ENCODE measurements around the gene PLBD2. TPM values are rescaled to one million over a fixed set of nuclear protein-coding genes. Genes with fewer than 3 reads are reported as not detected.
A peak's percentile ranks its signal among the peaks of the same experiment; 100 is the strongest.

The PLBD2 gene
- total RNA-seq, 1 donor from 2014 or later: 44.8 TPM

DNA sequence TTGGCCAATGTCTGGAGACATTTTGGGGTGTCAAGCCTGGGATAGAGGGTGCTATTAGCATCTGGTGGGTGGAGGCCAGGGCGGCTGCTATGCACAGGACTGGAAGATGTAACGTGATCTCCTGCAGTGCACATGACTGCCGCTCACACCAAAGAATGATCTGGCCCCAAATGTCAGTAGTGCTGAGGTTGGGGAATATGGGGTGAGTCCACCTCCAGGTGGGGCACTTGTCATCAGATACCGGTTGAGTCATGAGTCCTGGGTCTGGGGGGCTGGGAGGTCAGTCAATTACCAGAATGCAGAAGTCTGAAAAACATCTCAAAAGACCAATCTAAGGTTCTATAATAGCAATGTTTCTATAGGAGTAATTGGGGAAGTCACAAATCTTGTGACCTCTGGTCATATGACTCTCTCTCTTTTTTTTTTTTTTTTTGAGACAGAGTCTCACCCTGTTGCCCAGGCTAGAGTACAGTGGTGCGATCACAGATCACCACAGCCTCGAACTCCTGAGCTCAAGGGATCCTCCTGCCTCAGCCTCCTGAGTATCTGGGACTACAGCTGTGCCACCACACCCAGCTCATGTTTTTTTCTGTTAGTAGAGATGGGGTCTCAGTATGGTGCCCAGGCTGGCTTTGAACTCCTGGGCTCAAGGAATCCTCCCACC, 57.8 kb downstream of the PLBD2 start:
- ATAC-seq (peak; percentile 44 to 49), DNase-seq (peak; percentile 48)
- intact Hi-C loops (cut with DNase I): no loop called here
- Histone ChIP-seq H3K27me3 (ENCODE audit: low read depth) (peaks cover 3% of the 10 kb centered on the region), H3K4me3 (no peak overlapping the region), H3K4me1 (peaks cover 12% of the 10 kb centered on the region), H3K27ac (peak overlapping the region; percentile 58), H3K9me3 (no peaks in the 10 kb centered on the region), H3K36me3 (no peaks in the 10 kb centered on the region)
- TF ChIP-seq, protein P1, sequence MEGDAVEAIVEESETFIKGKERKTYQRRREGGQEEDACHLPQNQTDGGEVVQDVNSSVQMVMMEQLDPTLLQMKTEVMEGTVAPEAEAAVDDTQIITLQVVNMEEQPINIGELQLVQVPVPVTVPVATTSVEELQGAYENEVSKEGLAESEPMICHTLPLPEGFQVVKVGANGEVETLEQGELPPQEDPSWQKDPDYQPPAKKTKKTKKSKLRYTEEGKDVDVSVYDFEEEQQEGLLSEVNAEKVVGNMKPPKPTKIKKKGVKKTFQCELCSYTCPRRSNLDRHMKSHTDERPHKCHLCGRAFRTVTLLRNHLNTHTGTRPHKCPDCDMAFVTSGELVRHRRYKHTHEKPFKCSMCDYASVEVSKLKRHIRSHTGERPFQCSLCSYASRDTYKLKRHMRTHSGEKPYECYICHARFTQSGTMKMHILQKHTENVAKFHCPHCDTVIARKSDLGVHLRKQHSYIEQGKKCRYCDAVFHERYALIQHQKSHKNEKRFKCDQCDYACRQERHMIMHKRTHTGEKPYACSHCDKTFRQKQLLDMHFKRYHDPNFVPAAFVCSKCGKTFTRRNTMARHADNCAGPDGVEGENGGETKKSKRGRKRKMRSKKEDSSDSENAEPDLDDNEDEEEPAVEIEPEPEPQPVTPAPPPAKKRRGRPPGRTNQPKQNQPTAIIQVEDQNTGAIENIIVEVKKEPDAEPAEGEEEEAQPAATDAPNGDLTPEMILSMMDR (IDR thresholded peaks at IDR 0.05): no peak

DNA sequence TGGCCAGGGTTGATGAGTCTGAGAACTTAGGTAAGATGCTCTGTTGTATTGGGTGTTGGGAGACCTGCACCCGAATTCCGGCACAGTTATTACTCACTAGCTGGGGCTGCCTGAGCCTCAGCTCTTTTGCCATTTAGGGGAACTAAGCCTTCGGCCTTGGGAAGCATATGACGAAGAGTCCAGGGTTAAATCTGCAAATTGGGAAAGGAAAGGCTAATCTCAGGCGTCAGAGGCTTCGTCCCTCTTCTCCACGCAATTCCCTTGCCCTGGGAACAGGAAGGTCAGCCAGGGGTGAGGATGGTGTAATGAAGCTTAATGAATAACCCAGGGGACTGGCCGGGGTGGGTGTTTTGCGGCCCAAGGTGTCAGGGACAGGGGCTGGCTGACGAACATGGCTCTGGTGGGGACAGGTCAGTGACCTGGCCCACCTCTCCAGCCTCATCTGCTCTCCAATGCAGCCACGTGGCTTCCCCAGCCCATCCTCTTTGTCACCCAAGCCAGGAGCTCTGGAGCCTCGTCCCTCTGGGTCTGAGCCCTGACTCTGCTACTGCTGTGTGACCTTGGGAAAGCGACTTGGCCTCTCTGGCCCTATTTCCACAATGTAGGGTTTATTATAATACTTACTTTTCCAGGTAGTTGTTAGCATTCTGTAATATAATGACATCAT, 60.0 kb downstream of the PLBD2 start:
- Histone ChIP-seq H3K4me1 (peaks cover 32% of the 10 kb centered on the region), H3K36me3 (no peaks in the 10 kb centered on the region), H3K27ac (no peak overlapping the region), H3K4me3 (no peak overlapping the region), H3K9me3 (no peaks in the 10 kb centered on the region), H3K27me3 (ENCODE audit: low read depth) (peaks cover 3% of the 10 kb centered on the region)
- intact Hi-C loops (cut with DNase I): no loop called here
- peak; percentile 49 for DNase-seq
- TF ChIP-seq, protein P1 (IDR thresholded peaks at IDR 0.05): no peak
- peak; percentile 26 to 34 for ATAC-seq

DNA sequence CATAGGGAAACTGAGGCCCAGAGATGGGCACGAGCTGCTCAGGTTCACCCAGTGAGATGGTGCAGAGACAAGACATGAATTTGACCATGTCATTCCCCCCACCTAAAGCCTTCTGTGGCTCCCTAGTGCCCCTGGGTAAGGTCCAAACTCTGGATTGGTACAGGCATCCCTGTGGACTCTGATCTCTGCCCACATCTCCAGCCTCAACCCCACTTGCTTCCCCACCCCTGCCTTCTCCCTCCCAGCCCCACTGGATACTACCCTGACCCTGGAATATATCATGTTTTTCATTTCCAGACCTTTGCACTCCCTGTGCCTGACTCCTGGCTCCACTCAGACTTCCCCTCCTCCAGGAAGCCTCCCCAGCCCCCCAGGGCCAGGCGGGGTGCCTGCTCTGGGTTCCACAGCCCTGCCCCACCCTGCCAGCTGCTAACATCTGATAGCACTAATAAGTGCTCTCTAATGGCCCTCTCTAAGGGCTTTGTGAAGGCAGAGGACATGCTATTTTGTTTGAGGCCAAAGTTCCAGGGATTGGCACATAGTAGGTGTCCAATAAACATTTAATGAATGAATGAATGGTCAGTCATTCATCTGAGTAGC, 62.7 kb downstream of the PLBD2 start:
- Histone ChIP-seq H3K4me1 (peaks cover 37% of the 10 kb centered on the region), H3K27ac (no peak overlapping the region), H3K9me3 (no peaks in the 10 kb centered on the region), H3K4me3 (no peak overlapping the region), H3K27me3 (ENCODE audit: low read depth) (no peaks in the 10 kb centered on the region), H3K36me3 (no peaks in the 10 kb centered on the region)
- ATAC-seq (no peak), DNase-seq (peak; percentile 14)
- TF ChIP-seq, protein P1 (IDR thresholded peaks at IDR 0.05): no peak
- intact Hi-C loops (cut with DNase I): no loop called here

DNA sequence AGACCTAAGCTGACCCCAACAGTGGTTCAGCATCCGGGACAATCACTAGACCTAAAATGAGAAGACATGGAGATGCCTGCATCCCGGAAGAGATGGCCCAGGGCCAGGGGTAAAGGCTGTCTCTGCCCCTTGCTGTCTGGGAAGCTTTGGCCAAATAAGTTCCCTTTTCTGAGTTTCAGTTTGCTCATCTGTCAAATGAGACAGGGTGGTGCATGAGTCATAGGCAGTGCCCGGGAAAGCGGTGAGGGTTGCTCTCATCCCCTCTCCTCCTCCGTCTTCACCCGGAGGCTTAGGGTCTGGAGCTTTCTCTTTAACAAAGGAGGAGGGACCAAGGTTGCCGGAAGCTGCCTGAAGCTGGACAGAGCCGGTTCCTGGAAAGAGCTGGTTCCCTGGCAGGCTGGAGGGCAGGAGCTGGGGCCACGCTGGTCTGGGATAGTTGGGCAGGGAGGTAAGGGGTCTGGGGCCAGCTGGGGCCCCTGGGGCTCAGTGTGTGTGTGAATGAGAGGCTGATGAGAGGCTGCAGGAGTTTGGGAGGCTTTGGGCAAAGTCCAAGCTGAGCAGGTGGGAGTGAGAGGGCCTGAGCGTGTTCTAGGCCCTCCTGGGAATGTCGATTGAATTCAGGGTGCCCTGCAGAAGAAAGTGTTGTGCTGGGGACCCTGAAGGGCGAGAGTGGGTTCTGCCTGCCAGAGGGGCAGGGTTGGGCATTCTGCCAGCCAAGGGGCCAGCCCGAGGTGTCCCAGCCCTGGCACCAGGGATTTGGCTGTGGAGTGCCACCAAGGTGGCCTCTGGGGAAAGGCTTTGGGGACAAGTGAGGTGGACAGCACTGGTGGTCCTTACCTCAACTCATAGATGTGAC, 63.9 kb downstream of the PLBD2 start, which contains the start of gene SDSL:
Gene SDSL, plus strand, starts transcription at position 351 of the 856 bp plus-strand sequence. CDS start 5,603 bp downstream, outside the sequence.
- Histone ChIP-seq H3K36me3 (no peaks in the 10 kb centered on the region), H3K9me3 (no peaks in the 10 kb centered on the region), H3K4me1 (peaks cover 37% of the 10 kb centered on the region), H3K4me3 (peak within 1 kb of the TSS; percentile 66), H3K27me3 (ENCODE audit: low read depth) (no peaks in the 10 kb centered on the region), H3K27ac (peak within 1 kb of the TSS; percentile 80)
- ATAC-seq (peak; percentile 92 to 93), DNase-seq (peak; percentile 85)
- TF ChIP-seq, protein P1 (IDR thresholded peaks at IDR 0.05): no peak
- intact Hi-C loops (cut with DNase I): no loop called here

Measured in lower lobe of right lung (tissue), 2 donors.